HL-60 (cell line): Measurements from ENCODE around the gene CDIPT.

Experiments used
- DNase-seq, 2 experiments: peaks; one replicate each; pipeline ENCODE4 v3.0.0-alpha.2; 2010 to 2020; ENCODE audit warnings: low read depth in 1 of 2, low spot score in 1 of 2
- H3K27ac ChIP-seq: fragments of 250-450 bp; sonication (Bioruptor Pico); replicated peaks from 2 replicates; pipeline ENCODE4 v1.5.1; 2020; ENCODE audit warnings: mild to moderate bottlenecking, moderate library complexity
- H3K27me3 ChIP-seq: fragments of 250-450 bp; sonication (Bioruptor Pico); 2 replicates; pipeline ENCODE4 v1.5.1; 2021; ENCODE audit warnings: mild to moderate bottlenecking, moderate library complexity; ENCODE audit not compliant: insufficient read depth, poor library complexity, severe bottlenecking
- H3K4me3 ChIP-seq: replicated peaks from 2 replicates; pipeline ENCODE4 v1.5.1; 2011; ENCODE audit warnings: mild to moderate bottlenecking, control low read depth, low read length; ENCODE audit not compliant: insufficient read depth
- CTCF ChIP-seq: IDR thresholded peaks from one replicate; pipeline ENCODE4 v1.5.1; 2011; ENCODE audit warnings: low read length, control low read depth, inconsistent platforms; ENCODE audit not compliant: insufficient read depth
- GABPA ChIP-seq: IDR thresholded peaks from 2 replicates; pipeline ENCODE4 v1.6.1; 2012; ENCODE audit warnings: low read depth
- POLR2AphosphoS5 ChIP-seq: IDR thresholded peaks from 2 replicates; pipeline ENCODE4 v1.6.1; 2012; ENCODE audit warnings: low read depth
- REST ChIP-seq: IDR thresholded peaks from 2 replicates; pipeline ENCODE4 v1.6.1; 2012; ENCODE audit warnings: low read depth; ENCODE audit not compliant: insufficient replicate concordance
- SPI1 ChIP-seq: IDR thresholded peaks from 2 replicates; pipeline ENCODE4 v1.6.1; 2012; ENCODE audit warnings: low read depth, mild to moderate bottlenecking, borderline replicate concordance

The CDIPT gene

GRCh38 chr16:29820730-29821642, 42.0 kb downstream of the CDIPT start:
- TF ChIP-seq SPI1 (no peak), POLR2AphosphoS5 (peak; percentile 27; the same call in 1 of the 2 replicates)
- Histone ChIP-seq H3K4me3 (peak overlapping the region; percentile 46), H3K27ac (no peak overlapping the region), H3K27me3 (no peaks in the 10 kb centered on the region)
- no peak for DNase-seq

GRCh38 chr16:29820271-29820701, 42.7 kb downstream of the CDIPT start, which contains the start of gene MVP:
Gene MVP, plus strand, starts transcription at chr16:29820462. Its CDS starts 10,088 bp downstream, at chr16:29830550.
- Histone ChIP-seq H3K4me3 (peak within 1 kb of the TSS; percentile 46), H3K27me3 (no peaks in the 10 kb centered on the region), H3K27ac (no peak within 1 kb of the TSS)
- DNase-seq: peak in 1 of 2 experiments; percentile 75
- TF ChIP-seq REST: no peak
- TF ChIP-seq POLR2AphosphoS5: peak; percentile 38
- TF ChIP-seq SPI1: peak; percentile 64; the same call in 1 of the 2 replicates

GRCh38 chr16:29819506-29819905, 43.5 kb downstream of the CDIPT start:
- no peak overlapping the region for H3K4me3 ChIP-seq
- TF ChIP-seq REST: no peak
- no peak for TF ChIP-seq POLR2AphosphoS5
- TF ChIP-seq SPI1: no peak
- no peak for TF ChIP-seq CTCF
- no peak for TF ChIP-seq GABPA
- DNase-seq: no peak
- no peak overlapping the region for H3K27ac ChIP-seq
- no peaks in the 10 kb centered on the region for H3K27me3 ChIP-seq

GRCh38 chr16:29818082-29818481, 44.9 kb downstream of the CDIPT start:
- H3K27ac ChIP-seq: no peak overlapping the region
- no peaks in the 10 kb centered on the region for H3K27me3 ChIP-seq
- DNase-seq: no peak
- TF ChIP-seq GABPA: no peak
- no peak for TF ChIP-seq REST
- no peak for TF ChIP-seq POLR2AphosphoS5
- TF ChIP-seq CTCF: no peak
- no peak for TF ChIP-seq SPI1
- H3K4me3 ChIP-seq: no peak overlapping the region
